ENCODE results near the gene IL23R.

IL23R gene

GRCh38 chr1:67228791-67229190 is 62.5 kb downstream of the IL23R start:
- no peak for DNase-seq (ENCODE audit: low read depth in 1 of 2, low spot score in 1 of 2)

- no peak for DNase-seq (ENCODE audit: low read depth in 1 of 2, low spot score in 1 of 2)
Observed at GRCh38 chr1:67230539-67230938, 64.3 kb downstream of the IL23R start.

GRCh38 chr1:67236277-67236676 is 70.0 kb downstream of the IL23R start:
- no peak for DNase-seq (ENCODE audit: low read depth in 1 of 2, low spot score in 1 of 2)

DNA sequence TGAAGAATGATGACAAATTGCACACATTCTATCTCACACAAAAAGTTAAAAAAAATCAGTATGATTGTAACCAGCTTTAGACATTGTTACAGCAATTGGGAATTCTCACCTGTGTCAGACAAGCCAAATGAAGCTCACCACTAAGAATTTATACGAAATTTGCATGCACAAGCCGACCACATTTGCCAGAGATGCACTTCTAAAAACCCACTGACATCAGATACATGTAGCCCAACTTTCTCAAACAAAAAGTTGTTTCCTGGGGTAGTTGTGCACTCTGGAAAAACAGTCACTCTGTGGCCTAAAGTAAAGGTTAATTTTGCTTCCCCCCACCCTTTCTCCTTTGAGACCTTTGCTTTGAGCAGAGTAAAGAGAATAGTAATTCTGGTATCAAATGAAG is 73.5 kb downstream of the IL23R start:
- DNase-seq (ENCODE audit: low read depth in 1 of 2, low spot score in 1 of 2): no peak

- no peak for DNase-seq (ENCODE audit: low read depth in 1 of 2, low spot score in 1 of 2)
Observed at GRCh38 chr1:67241200-67241746, 75.0 kb downstream of the IL23R start.

GRCh38 chr1:67242016-67242415 is 75.8 kb downstream of the IL23R start:
- no peak for DNase-seq (ENCODE audit: low read depth in 1 of 2, low spot score in 1 of 2)

DNA sequence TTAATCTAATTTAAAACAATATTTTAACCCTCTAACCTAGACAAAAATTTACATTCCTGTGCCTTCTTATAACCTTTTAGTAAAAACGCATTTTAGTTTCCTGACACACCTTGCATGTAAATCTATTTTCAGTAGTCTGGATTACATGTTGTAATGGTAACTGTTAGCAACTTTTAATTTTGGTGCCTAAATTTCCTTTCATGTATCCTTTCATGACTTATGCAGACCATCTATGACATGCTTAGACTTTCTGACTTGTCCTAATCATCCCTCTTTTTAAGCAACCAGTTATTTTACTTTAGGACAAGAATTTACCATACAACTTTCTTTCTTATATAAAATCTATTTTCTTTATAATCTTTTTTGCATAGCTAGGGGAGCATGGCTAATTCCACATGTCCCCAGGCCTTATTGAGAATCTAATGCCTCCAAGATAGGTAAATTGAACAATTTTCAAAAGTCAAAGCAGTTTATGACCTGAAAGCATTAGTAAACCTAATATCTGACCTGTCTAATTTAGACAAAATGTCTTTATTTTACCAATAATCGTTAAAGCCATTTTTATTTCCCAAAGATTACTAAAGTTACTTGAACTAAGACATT is 83.9 kb downstream of the IL23R start:
- DNase-seq (ENCODE audit: low read depth in 1 of 2, low spot score in 1 of 2): no peak

DNA sequence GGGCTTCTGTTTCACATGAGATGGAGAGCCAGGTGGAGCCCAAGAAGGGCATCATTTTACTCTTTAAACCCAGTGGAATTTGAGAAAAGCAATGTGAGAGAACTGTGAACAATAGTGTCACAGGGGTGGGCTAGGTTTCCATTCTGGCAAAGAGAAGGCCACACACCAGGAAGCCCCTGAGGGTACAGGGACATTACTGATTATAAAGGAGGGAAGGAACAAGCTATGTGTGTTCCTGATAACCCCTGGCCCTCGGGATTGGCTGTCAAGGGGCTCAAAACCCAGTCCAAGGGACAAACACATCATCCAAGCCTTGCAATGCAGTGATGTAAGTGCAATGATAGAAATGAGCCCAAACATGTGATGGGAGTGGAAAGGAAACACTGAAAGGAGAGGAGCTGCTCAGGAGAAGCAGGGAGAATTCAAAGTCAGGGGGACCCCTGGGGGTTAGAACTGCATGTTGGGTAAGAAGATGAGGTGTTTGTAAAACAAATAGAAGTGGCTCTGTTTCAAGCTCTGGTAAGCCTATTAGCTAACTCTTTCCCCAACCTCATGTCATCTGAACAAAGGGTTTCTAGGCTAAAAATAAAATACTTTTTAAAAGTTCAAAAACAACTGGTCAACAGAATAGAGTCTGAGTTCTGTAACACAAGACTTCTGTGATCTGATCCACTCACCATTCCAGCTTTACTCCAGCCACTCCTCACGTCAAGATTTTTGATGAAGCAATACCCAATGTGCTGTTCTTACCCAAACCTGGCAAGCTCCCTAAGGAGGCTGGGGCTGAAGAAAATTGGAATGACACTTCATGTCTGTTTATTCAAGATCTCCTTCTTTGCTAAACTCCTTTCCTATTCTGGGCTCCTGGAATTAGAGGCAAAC is 90.3 kb downstream of the IL23R start:
- DNase-seq (ENCODE audit: low read depth in 1 of 2, low spot score in 1 of 2): no peak

DNA sequence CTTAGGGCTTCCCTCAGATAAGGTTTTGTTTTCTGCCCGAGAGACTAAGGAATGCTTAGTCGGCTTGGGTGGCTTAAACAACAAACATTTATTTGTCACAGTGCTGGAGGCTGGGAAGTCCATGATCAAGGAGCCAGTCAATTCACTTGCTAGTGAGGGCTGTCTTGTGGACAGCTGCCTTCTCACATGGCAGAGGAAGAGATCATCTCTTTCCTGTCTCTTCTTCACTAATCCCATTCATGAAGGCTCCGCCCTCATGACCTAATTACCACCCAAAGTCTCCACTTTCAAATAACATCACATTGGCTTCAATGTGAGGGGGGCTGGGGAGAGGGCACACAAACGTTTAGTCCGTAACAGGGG is 90.9 kb downstream of the IL23R start:
- DNase-seq (ENCODE audit: low read depth in 1 of 2, low spot score in 1 of 2): no peak

- peak in 1 of 2 donors; percentile 37 for DNase-seq (ENCODE audit: low read depth in 1 of 2, low spot score in 1 of 2)
Observed at GRCh38 chr1:67261680-67262079, 95.4 kb downstream of the IL23R start.

GRCh38 chr1:67262735-67263134 is 96.5 kb downstream of the IL23R start:
- DNase-seq (ENCODE audit: low read depth in 1 of 2, low spot score in 1 of 2): no peak

DNA sequence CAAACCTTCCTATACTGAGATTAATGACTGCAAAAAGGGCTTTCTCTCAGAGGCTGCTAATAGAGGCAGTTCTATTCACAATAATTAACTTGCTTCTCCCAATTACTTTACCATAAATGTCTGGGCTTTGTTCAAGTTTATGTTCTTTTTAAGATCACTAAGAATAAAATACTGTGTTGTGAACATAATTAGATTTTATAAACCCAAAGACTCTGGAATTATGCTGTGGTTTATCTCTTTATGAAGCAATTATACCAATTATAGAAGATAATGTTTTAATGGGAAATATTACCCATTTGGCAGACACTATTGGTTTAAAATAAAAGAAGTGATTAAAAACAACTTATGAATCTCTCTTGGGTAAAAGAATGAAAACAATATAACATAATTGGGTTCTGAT is 97.9 kb downstream of the IL23R start:
- DNase-seq (ENCODE audit: low read depth in 1 of 2, low spot score in 1 of 2): no peak

DNA sequence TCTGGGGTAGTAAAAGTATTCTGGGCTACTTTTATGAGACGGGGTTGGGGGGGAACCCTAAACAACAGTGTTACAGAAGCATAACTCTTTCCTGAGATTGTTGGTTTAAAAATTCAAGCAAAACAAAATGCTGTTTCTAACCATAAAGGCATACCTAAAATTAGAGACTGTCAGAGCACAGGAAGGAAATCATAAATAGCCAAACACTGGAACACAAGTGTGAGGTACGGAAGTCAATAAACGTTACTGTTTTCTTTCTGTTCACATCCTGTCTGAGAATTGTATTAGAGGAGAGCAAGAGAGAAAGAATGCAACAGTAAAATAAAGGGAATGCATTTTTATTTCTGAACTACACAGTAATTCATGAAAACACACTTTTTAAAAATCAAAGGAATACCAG is 98.6 kb downstream of the IL23R start:
- DNase-seq (ENCODE audit: low read depth in 1 of 2, low spot score in 1 of 2): no peak

GRCh38 chr1:67269061-67269460 is 102.8 kb downstream of the IL23R start:
- no peak for DNase-seq (ENCODE audit: low read depth in 1 of 2, low spot score in 1 of 2)

DNA sequence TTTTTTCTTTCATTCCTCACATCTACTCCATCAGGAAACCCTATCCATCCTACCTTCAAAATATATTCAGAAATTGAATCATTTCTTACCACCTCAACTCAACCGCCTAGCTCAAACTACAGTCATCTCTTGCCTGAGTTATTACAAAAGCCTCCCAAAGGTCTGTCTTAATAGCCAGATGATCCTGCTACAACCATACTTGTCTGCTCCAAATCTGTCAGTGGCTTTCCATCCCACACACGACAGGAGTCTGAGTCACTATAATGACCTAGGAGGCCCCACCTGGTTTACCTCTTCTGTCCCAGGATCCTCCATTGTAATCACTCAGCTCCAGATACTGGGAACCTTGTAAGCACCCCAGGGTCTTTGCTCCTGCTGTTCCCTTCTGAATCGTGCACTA is 104.3 kb downstream of the IL23R start:
- no peak for DNase-seq (ENCODE audit: low read depth in 1 of 2, low spot score in 1 of 2)

GRCh38 chr1:67273591-67273990 is 107.3 kb downstream of the IL23R start:
- no peak for DNase-seq (ENCODE audit: low read depth in 1 of 2, low spot score in 1 of 2)

- peak in 1 of 2 donors; percentile 47 for DNase-seq (ENCODE audit: low read depth in 1 of 2, low spot score in 1 of 2)
Observed at GRCh38 chr1:67274623-67275325, 108.5 kb downstream of the IL23R start.

DNA sequence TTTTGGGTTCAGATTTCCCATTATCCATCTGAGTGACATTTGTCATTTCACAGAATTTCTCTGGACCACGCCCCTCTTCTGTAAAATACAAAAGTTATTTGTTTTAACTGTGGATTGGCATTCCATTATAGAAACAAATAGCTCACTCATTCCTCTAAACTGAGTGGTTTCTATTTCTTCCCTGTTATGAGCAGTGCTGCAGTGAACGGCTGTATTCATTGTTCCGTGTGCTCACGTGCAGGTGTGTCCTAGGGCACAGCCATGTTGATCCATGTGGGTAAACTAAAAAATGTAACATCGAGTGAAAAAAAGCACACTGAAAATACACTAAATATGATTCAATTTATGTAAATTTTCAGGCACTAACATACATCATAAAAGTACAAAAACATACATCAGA is 114.4 kb downstream of the IL23R start:
- no peak for DNase-seq (ENCODE audit: low read depth in 1 of 2, low spot score in 1 of 2)

DNA sequence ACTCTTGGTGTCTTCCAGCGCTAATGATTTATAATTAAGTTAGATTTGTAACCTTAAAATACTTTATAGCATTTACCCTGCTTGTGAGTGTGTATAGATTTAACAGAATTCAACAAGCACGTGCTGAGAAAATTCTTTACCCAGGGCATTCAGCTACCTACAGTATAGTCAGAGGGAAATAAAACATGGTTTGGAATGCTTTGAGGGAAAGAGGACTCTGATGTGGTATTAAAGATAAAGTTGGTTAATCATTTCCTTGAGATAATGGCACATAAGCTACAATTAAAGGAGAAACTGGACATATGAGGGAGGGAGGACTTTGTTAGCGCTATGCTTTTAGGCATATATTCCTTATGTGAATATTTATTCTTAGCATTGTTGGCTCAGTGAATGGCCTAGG is 115.0 kb downstream of the IL23R start:
- DNase-seq (ENCODE audit: low read depth in 1 of 2, low spot score in 1 of 2): no peak

DNA sequence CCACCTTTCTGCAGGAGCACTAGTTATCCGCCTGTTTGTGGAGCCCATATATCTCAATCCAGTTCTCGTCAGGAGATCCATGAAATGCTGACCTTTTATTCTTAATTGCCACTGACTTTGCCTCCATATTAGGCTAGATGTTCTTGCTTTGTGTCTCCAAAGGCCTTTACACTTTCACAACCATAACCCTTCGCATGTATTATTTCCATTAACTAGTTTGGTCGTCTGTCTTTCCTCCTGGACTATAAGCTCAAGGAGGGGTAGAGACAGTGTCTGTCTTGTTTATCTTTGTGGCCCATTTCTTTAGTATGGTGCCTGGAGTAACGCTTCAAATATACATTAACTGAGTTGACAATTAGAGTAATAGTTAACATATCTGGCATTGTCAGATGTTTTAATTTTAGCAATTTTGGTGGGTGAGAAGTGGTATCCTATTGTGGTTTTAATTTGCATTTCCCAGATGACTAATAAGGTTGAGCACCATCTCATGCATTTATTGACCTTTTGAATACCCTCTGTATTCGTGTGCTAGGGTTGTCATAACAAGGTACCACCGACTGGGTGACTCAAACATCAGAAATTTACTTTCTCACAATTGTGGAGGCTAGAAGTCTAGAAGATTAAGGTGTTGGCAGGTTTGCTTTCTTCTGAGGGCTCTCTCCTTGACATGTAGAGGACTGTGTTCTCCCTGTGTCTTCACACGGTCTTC is 119.7 kb downstream of the IL23R start:
- peak in 1 of 2 donors; percentile 32 for DNase-seq (ENCODE audit: low read depth in 1 of 2, low spot score in 1 of 2)

DNA sequence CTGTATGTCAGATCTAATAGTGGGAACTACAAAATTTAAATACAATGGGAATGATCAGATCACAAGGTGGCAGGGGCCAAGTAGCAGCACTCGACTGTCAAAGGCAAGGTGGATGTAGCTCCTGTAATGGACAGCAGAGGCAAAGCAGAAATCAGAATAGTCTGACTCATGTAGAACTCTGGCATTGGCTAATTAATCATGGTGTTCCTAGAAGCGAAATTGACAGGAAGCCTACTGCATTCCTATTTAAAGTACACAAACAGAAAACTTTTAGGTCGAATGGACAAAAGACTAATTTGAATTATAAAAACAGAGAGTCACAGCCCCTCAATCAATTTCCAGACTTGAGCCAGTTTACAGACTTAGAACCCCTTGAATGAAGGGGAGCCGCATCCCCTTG is 124.0 kb downstream of the IL23R start:
- no peak for DNase-seq (ENCODE audit: low read depth in 1 of 2, low spot score in 1 of 2)
